HG02981 (cell line): Measurements from ENCODE around the gene CCNYL1.

ENCODE experiments used
- ATAC-seq: cut with Tn5 transposase; IDR thresholded peaks from one replicate; pipeline ENCODE4 v1.9.1; 2021; ENCODE audit warnings: mild to moderate bottlenecking, moderate library complexity; ENCODE audit not compliant: unreplicated experiment

Gene CCNYL1

GRCh38 chr2:207784898-207785297 lies 73.5 kb downstream of the CCNYL1 start:
- no peak for ATAC-seq

- no peak for ATAC-seq
These were observed 75.6 kb downstream of the CCNYL1 start for GRCh38 chr2:207787017-207787416.

- ATAC-seq: no peak
These were observed 76.4 kb downstream of the CCNYL1 start for GRCh38 chr2:207787800-207788199.

GRCh38 chr2:207790898-207791297 lies 79.5 kb downstream of the CCNYL1 start:
- no peak for ATAC-seq

- no peak for ATAC-seq
These were observed 80.3 kb downstream of the CCNYL1 start for GRCh38 chr2:207791579-207792243.

DNA sequence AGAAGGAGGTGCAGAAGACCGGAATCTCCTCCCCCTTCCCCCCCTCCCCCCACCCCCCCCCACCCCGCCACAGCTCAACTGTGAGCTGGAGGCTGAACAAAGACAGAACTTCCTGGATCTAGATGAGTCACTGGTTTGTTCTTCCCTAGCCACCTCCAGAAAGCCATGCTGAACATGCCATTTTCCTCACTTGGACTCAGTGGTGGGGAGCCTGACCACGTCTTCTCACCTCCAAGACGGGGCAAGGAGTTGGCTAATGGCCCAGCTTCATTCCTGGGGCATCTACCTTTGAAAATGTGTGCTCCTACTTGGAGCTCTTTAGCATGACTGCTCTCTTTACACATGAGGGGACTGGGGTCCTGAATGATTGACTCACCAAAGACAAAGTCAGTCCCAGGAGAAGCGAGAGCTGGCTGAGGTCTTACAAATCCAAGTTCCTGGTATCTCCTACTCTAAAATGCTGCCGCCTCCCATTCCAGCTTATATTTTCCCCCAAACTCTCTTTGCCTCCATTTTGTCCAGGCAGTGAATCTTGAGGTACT lies 80.9 kb downstream of the CCNYL1 start:
- ATAC-seq: no peak

DNA sequence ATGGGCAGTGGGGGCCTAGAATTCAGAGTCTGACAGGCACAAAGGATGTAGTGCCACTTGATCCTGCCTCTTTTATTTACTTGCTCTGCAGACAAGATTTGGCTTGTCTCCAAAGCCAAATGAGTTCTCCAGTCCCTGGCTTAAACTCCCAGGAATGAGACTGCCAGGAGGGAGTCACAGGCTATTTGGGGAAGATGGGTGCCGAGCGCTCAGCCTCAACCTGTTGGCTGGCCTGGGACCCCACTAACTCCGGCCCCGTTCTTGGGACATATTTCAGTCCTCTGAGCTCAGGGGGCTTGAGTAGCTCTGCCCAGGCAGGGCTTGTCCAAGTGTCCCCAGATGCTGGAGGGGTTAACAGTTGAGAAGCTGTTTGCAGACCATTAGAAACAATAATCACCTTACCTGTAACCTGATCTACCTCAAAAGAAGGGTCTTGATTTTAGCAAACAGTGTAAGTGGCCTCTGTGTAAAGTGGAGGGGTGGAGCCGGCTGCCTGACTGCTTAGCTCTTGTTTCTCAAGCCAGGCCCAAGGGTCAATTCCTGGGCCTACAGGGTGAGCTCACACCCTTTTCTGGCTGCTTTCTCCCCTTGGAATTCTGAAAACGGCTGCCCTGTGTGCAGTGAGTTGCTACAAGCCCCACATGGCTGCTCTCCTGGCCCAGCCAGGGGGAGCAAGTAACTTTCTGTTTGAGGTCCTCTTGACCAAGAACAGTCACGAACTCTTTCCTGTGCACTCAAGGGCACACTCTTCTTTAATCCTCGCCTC lies 85.3 kb downstream of the CCNYL1 start:
- no peak for ATAC-seq

GRCh38 chr2:207801259-207801658 lies 89.8 kb downstream of the CCNYL1 start:
- ATAC-seq: no peak

DNA sequence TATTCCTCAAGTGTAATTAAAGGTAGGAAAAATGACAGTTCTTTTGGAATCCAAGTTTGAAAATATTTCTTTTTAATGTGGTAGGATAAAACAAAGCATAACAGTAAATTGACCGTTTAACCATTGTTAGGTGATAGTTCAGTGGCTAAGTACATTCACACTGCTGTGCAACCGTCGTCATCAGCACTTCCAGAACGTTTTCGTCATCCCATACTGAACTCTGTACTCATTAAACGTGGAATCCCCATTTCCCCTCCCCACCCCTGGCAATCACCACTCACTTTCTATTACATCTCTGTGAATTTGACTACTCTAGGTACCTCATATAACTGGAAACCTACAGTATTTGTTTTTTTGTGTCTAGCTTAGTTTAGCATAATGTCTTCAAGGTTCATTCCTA lies 91.2 kb downstream of the CCNYL1 start:
- no peak for ATAC-seq
